Gastrocnemius medialis (tissue), 4 donors: ENCODE results near the gene ADH1C.

Experiments used
- CTCF ChIP-seq, 5 experiments: fragments of 450-650 bp in 3 of 5; fragments of 200-600 bp in 2 of 5; sonication (generic) in 2 of 5; IDR thresholded peaks in 4 of 5; conservative IDR thresholded peaks in 1 of 5; 1 replicate in 4 of 5; 2 replicates in 1 of 5; pipeline ENCODE4 v1.5.1; 2016 to 2019; ENCODE audit warnings: antibody characterized with exemption in 5 of 5, mild to moderate bottlenecking in 3 of 5, moderate library complexity in 3 of 5
- POLR2A ChIP-seq, 2 donors: fragments of 450-650 bp; IDR thresholded peaks; one replicate each; pipeline ENCODE4 v1.6.1; 2017; ENCODE audit warnings: antibody characterized with exemption in 2 of 2, mild to moderate bottlenecking in 2 of 2, moderate library complexity in 2 of 2

- TF ChIP-seq CTCF (IDR thresholded peaks at IDR 0.05 in 4 of 5, conservative IDR thresholded peaks at IDR 0.05 in 1 of 5), result no peak
- TF ChIP-seq POLR2A (IDR thresholded peaks at IDR 0.05), result no peak
These were observed 22.7 kb downstream of the ADH1C start for GRCh38 chr4:99329876-99330275.
